ENCODE results near the gene DCHS2.

The DCHS2 gene

GRCh38 chr4:154487145-154487544 lies 4.5 kb downstream of the DCHS2 start:
- no peak for DNase-seq

DNA sequence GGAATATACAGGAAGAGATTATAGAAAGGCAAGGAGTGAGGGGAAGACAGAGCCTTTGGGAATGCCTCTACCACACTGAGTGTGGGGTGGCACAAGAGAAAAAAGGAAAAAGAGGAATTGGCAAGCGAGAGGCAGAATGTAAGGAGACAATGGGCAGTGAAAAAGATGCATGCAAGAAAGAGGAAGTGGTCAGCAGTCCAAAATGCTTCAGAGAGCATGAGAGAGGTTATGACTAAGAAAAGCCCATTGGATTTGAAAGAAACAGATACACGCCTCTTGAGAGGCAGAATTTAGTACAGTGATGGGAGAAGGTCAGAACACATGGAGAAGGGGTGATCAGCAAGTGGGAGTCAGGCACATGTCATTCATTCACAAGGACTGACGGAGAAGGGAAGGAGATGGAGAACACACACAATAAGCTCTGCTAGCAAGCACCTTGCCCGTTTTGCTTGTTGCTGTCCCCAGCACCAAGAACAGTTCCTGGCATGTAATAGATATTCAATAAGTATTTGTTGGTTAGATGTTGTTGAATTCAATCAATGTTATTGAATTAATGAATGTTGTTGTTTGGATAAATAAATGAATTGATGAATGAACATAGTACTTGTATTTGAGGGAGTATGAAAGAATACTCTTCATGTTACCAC lies 6.3 kb downstream of the DCHS2 start:
- no peak for DNase-seq

DNA sequence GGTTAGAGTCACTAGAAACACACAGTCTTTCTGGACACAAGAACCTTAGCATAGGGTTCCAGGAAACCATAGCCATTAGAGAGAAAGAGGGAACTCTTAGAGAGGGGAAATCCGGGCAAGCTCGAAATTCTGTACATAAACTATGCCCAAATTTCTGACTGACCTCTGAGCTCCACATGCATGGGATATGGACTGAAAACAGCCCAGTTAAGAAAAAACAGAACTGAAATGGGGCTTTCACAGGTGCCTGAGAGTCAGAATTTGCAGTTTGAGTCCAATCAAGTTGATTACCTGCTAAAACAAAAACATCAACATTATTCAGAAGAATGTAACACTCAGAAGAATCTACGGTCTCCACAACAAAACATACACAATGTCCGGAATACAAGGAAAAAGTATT lies 13.1 kb downstream of the DCHS2 start:
- DNase-seq = no peak

DNA sequence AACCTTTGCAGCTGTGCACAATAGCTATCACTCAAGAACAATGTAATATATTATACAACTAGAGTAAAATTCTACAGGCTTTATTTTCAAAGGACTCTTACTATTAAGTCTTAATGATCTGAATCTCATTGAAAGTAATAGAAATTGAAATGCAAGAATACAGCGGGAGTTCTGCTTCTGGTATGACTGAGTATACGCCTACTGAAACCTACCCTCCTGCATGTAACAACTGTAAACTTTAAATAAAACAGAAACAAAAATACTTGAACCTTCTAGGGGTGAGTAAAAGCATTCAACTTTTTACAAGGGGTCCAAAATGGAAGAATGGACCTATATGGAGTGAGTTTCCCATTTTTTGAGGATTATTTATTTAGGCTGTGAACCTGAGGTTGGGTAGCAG lies 13.5 kb downstream of the DCHS2 start:
- DNase-seq = no peak

- DNase-seq = no peak
Measured at GRCh38 chr4:154476232-154476631, 15.4 kb downstream of the DCHS2 start.

GRCh38 chr4:154475820-154476219 lies 15.8 kb downstream of the DCHS2 start:
- DNase-seq = no peak

- no peak for DNase-seq
Measured at GRCh38 chr4:154473497-154473896, 18.1 kb downstream of the DCHS2 start.

DNA sequence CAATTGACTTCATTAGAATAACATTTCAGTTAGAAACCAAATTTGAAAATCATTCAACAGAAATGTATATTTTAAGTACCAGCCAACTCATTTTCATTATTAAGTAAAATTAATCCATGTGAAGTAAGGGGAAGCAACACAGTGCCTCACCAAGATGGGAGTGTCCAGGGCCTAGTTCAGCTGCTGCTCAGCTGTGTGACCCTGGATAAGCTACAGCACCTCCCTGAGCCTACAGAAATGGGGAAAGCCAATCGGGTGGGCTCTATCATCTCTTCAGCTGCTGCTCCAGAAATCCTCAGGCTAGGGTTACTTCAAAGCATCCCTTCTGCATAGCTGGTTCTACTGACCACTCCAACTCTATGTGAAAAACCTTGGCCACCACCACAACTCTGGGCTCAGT lies 18.7 kb downstream of the DCHS2 start:
- DNase-seq = no peak

DNA sequence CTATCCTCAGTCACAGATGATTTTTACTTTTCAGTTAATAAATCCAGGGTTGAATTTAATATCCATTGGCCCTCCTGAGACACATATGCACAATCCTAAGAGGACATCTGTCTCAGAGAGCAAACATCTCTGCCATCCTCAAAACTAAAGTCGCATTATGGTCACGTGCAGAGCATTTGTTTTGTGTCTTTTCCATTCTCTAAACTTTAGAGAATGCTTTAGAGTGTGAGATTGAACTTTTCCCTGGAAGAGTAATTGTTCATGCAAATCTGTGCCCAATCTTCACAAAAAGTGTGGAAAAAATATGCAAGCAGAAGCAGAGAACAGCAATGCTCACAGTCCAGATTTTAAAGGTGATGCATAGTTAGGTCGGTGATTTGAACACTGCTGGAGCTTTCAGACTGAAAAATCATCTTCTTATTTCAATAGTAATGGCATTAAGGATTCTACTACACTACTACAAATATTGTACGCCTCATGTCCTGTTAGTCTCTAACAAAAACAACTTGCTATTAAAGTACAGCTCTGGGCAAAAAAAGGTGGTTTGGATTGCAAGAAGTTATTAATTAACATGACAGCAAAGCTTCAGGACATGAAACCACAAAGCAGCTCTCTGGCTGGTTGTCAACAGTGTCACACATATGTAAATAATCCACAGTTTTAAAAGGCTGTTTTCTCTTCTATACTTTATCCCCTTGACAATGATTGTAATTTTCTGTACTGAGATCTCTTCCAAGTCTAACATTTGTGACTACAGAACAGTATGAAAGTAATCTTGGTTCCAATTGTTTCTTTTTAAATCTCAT lies 19.9 kb downstream of the DCHS2 start:
- DNase-seq = no peak

DNA sequence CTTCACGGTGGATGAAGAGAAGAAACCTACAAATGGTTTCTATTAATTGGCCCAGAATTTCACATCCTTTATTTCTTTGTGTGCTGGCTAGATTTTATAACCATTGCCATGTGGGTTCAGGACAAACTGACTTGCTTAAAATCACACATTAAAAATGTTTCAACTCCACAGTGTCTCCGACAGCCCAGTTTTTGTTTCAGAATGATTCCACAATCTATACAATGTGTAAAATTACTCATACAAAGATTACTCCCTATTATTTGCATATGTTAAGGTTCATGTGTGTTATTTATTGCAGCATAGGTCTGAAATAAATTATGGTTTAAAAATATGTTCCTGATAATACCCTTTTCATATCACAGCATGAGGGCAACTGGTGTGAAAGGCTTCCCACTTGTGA lies 20.6 kb downstream of the DCHS2 start:
- no peak for DNase-seq

DNA sequence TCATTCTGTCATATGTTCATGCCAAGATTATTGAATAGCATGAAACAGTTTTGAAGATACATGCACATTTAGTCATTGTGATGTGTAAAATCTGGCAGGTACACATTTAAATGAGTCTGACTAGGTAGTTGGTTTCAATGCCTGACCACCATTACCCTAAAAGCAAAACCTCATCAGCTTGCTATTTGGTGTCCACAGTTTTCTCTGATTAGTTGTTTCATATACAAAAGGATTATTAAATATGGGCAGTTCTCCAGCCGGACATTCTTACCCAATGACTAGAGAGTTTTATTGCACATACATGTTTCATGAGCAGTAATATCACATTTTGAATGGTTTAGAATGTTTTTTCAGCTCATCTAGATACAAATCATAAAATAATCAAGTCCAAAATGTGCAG lies 23.7 kb downstream of the DCHS2 start:
- no peak for DNase-seq

DNA sequence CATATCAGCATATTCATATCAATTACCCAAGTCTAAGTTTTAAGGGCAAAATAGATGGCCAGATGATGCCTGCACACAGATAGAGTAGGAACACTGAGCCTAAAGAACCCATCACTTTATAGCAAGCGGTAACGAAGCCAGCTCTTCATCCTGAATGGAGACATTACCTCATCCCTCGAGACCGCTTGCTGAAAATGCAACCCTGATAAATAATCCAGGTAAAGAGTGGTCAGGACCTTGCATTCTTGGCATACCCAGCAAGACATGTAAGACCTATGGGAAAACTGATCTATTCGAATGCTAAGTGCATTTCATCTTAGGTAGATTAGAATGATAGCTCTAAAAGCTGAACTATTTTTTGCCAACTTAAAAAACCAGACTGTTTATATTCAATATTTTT lies 25.3 kb downstream of the DCHS2 start:
- no peak for DNase-seq

DNA sequence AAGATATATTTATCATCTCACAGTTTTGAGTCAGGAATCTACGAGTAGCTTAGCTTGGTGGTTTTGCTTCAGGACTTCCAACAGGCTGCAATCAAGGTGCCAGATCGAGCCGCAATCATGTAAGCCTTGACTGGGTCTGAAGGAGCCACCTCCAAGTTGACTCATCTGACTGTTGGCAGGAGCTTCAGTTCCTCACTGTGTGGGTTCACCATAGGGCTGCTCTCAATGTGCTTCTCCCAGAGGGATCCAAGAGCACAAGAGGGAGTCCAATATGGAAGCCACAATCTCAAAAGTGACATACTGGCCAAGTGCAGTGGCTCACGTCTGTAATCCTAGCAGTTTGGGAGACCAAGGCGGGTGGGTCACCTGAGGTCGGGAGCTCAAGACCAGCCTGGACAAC lies 26.5 kb downstream of the DCHS2 start:
- no peak for DNase-seq

DNA sequence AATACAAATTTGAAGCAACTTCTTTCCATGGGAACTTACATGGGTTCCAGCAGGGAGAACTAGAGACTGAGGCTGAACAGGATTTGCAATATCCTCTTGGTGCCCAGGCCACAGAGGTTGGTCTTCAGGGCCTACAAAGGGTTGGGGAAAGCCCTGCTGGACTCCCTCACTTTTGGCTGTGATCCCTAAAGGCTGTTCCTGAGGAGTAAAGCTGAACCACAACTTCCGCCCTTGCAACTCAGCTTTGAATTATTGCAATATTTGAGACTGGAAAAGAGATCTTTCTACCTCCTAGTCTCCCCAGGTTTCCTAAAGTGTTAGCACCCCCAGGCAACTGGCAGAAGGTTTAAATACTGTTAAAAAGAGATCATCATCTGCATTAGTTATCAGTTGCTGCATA lies 26.9 kb downstream of the DCHS2 start:
- no peak for DNase-seq

- DNase-seq = no peak
Measured at GRCh38 chr4:154462081-154462810, 29.4 kb downstream of the DCHS2 start.

GRCh38 chr4:154457471-154457870 lies 34.1 kb downstream of the DCHS2 start:
- no peak for DNase-seq

DNA sequence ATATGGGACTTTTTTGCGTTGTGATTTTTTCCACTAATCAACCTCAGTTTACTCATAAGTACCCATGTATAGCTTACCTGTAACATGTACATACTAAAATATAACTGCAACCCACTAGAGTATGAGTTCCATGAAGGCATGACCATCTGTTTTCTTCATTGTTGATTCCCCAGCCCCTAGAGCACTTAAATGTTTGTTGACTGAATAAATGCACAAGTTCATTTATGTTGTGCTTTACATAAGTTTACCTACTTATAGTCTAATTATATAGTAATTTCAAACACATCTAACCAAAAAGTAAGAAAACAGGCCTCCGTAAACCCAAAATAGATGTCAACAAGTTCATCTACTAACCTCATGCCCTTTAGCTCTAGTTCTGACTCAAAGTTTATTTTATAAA lies 34.7 kb downstream of the DCHS2 start:
- DNase-seq = no peak

DNA sequence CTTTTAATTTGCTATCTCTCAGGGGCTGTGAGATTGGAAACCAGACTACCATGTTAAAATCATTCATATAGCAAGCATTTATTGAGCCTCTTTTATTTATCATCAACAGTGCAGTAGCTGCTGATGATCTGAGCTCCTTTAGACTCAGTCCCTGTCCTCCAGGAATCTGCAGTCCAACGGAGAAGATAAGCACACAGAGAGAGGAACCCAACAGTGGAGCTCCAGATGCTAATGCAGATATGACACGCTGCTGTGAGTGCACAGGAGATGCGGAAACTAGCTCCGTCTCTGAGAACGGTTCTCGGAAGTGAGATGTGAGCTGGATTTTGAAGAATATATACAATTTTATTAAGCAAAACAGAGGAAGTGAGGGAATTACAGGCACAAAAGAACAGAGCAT lies 35.4 kb downstream of the DCHS2 start:
- DNase-seq = no peak

- no peak for DNase-seq
Measured at GRCh38 chr4:154455111-154455510, 36.5 kb downstream of the DCHS2 start.

GRCh38 chr4:154454710-154455109 lies 36.9 kb downstream of the DCHS2 start:
- DNase-seq = no peak

DNA sequence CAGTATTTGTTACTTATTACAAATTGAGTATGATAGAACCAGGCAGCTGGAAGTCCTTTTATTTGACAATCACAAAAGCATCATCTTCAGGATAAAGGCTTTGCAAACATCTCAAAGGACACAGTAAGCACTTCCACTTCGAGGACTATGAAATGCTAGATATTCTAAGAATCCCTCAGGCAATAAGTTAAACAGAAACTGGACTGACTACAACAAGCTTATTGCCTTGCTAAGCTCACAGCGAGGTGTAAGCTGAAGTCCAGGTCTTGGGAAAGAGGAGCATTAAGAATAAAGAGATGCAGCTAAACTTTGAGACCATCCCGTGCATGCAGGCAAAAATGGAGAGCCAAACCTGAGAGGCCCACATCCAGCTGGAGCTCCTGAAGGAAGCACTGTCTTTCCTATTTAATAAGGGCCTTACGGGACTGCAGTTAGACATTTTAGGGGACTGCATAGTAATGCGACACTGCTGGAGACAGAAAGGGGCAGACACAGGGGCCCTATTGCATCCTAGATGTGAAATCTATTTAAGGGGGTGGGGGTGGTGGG lies 38.7 kb downstream of the DCHS2 start:
- DNase-seq = no peak

GRCh38 chr4:154450966-154451365 lies 40.6 kb downstream of the DCHS2 start:
- no peak for DNase-seq

- DNase-seq = no peak
Measured at GRCh38 chr4:154444958-154445357, 46.6 kb downstream of the DCHS2 start.

- DNase-seq = no peak
Measured at GRCh38 chr4:154441982-154442381, 49.6 kb downstream of the DCHS2 start.

Measured in effector CD4-positive, alpha-beta T cell (primary cell).